OCI-LY7 (cell line): ENCODE results near the gene MCM7.

ENCODE experiments used
- EZH2phosphoT487 ChIP-seq: fragments of 200-600 bp; sonication (generic); IDR thresholded peaks from 2 replicates; pipeline ENCODE4 v1.6.1; 2018; ENCODE audit warnings: low read depth, borderline replicate concordance, mild to moderate bottlenecking, mixed run types, antibody characterized with exemption, low read length, moderate library complexity, mixed read lengths
- TF ChIP-seq, protein P1 (sequence below): fragments of 200-600 bp; sonication (generic); conservative IDR thresholded peaks from 2 replicates; pipeline ENCODE4 v1.5.1; 2014; ENCODE audit warnings: mild to moderate bottlenecking, antibody characterized with exemption, low read length, moderate library complexity, mixed read lengths

DNA sequence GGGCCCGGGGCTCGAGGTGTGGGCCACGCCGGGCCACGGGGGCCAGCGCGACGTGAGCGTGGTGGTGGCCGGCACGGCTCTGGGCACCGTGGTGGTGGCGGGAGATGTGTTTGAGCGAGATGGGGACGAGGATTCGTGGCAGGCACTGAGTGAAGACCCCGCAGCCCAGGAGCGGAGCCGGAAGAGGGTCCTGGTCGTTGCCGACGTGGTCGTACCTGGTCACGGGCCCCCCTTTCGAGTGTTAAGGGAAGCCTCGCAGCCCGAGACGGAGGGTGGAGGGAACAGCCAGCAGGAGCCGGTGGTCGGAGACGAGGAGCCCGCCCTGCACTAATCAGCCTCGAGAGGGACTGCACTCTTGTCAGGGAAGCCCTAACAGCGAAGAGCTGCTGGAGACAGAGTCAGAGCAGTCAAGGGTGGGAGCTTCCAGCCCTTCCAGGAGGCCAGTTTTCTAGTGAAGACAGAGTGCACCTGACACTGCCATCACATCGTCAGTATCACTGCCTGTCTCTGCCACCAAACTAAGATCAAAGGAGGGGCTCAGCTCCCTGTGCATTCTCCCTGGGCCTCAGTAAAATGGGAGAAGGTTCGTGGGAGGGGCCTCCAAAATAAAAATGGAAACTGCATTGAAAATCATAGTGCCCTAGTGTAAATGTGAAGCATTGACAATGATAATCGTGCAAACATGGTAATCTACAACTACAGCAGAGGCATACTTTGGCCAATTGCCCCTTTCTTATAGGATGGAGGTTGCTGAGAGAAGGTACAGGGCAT, 26.9 kb upstream of the MCM7 start:
- TF ChIP-seq, protein P1, sequence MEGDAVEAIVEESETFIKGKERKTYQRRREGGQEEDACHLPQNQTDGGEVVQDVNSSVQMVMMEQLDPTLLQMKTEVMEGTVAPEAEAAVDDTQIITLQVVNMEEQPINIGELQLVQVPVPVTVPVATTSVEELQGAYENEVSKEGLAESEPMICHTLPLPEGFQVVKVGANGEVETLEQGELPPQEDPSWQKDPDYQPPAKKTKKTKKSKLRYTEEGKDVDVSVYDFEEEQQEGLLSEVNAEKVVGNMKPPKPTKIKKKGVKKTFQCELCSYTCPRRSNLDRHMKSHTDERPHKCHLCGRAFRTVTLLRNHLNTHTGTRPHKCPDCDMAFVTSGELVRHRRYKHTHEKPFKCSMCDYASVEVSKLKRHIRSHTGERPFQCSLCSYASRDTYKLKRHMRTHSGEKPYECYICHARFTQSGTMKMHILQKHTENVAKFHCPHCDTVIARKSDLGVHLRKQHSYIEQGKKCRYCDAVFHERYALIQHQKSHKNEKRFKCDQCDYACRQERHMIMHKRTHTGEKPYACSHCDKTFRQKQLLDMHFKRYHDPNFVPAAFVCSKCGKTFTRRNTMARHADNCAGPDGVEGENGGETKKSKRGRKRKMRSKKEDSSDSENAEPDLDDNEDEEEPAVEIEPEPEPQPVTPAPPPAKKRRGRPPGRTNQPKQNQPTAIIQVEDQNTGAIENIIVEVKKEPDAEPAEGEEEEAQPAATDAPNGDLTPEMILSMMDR: no peak
- no peak for TF ChIP-seq EZH2phosphoT487
